CMK (cell line): Measurements from ENCODE around the gene SDK1.

Experiments
- DNase-seq: peaks from one replicate; pipeline ENCODE4 v3.0.0-alpha.2; 2010; ENCODE audit warnings: low read depth

The SDK1 gene

DNA sequence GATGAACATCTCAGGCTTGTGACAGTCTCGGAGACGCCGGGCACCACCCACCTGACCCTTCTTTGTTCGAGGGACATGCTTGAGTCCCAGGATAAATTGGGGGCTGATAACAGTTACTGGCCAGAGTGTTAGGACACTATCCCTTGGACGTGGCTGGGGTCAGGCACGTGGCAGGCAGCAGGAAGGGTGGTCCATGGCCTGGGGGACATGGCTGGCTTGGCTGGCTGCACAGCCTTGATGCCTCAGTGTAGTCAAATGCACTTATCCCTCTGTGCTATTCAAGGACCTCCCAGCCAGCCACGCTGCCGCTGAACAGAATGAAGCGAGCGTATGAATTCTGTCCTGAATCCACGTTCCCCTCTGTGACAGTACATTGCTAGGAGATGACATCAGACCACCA lies 719.0 kb downstream of the SDK1 start:
- no peak for DNase-seq

DNA sequence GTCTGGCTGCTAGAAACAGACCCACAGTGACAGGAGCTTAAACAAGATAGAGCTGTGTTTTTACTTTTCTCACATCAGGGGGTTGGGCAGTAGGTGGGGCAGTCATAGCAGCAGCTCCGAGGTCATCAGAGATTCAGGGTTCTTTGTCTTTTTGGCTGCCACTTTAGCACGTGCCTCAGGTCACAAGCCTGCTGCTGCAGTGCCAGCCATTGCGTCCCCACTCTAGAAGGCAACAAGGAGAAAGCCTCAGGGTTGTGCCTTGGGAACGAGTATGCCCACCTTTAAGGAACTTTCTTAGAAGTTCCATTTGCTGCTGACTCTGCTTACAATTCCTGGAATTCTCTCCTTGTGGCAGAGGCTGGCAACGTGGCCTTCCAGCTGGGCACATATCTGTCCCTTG lies 720.4 kb downstream of the SDK1 start:
- DNase-seq, result no peak

DNA sequence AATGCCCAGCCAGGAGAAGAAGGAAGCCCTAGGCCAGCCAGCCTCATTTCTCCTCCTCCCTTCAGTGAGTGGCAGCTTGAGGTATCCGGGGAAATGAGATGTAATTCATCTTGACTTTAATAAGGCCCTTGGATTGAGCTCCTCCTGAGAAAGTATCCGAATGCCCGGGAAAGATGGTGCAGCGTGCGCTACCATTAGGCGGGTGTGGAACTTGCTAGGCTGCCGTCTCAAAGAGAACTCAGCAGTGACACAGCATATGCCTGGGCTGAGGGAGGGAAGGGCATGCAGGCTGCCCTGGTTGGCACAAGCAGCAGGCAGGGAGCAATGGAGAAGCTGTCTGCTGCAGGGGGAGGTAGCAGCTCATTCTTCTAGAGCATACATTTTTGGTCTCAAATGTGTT lies 721.2 kb downstream of the SDK1 start:
- DNase-seq, result no peak

DNA sequence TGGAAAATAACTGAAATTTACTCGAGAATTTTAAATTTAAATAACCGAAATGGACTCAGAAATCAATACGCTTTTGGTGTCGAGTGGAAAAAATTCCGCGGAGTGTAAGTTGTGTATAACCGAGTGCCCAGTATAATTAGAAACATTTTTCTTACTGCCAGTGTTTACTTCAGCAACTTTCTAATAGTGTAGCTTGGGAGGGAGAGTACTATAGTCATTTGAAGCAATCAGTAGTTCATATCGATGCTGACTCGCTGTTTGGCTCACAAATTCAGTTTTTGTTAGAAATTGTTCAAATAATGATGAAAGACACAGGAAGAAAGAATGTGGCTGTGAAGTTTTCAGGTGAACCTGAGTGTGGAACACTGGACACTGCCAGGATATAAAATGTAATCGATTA lies 722.5 kb downstream of the SDK1 start:
- DNase-seq, result no peak

DNA sequence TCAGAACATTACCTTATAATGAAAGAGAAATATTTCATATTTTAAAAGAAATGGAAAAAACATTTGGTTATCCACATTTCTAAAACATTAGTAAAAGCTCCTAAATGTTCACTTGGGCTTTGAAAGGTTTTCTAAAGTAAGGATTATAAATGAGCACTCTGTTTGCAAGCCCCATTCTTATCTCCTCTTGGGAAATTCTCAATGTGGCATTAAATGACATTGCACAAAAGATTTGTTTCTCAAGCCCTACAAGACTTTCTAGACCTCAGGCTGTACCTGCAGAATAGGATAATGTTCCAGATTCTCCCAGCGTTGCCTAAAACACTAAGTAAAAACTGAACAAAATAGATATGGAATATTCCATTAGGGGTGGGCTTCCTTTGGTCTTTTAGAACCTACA lies 723.1 kb downstream of the SDK1 start:
- no peak for DNase-seq

DNA sequence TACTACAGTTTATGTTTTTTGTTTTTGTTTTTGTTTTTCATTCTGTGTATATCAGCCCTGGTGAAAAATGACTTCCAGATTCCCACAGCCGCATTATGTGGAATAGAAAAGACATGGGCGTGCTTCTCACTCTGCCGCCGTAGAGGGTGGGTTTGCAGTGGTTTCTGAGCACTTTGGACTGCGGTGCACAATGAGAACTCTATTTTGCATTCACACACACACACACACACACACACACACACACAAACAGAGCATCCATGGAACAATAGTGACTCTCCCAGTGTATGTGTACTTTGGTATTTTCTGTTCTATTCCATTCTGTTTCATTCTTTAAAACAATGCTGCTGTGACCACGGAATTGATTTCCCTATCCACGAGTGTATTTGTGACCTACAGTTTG lies 723.8 kb downstream of the SDK1 start:
- no peak for DNase-seq

DNA sequence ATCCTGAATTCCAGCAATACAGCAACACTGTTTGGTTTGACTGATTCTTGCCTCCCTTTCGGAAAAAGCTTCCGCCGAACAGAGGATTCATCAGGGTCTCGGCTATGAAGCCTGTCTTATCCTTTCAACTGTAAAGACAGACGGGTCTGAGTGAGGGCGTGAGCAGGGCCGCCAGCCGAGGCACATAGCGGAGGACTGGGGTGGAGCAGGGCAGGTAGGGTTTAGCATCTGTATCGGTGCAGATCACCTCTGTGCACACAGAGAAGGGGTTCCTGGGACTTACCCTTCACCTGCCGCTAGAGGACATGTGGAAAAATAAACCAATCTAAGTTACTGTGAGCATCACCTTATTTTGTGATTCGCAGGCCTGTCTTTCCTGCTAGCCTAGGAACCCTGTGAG lies 724.2 kb downstream of the SDK1 start:
- DNase-seq, result no peak

DNA sequence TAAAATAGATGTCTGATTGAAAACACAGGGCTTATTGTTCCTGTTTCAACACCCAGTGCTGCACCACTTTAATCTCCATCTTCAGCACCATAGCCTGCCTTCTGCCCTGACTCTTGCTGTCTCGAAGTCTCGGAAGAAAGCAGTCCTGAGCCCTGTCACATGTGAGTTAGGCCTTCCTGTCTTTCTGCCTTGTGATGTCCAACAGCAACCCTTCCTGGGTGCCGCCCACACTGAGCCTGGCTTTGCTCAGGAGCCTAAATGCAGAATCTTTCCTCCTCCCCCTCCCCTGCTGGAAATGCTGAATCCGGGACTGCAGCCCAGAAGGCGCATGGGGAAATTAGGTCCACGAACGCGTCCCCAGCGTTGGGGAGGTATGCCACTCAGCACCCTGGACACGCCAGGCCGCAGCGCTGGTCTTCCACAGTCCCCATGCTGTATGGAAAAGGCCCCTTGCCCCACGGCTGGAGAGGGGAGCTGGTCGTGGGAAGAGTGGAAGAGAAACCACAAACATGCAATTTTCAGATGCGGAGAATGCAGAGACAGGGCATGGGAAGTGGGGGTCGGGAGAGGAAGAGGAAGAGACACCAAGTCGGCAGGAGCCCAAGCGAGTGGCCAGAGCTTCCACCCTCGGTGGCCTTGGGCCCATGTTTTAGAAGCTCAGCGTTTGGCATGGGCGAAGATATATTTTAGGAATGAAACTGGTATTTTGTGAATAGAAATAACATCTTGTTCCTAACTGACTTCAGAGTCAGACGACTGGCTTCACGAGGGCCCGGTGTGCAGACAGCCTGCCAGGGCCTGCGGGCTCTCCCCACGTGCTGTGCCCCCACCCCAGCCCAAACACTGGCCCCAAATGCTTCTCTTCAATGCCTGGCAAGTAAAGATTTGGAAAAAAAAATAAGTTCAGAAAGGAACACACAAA lies 724.9 kb downstream of the SDK1 start:
- no peak for DNase-seq

DNA sequence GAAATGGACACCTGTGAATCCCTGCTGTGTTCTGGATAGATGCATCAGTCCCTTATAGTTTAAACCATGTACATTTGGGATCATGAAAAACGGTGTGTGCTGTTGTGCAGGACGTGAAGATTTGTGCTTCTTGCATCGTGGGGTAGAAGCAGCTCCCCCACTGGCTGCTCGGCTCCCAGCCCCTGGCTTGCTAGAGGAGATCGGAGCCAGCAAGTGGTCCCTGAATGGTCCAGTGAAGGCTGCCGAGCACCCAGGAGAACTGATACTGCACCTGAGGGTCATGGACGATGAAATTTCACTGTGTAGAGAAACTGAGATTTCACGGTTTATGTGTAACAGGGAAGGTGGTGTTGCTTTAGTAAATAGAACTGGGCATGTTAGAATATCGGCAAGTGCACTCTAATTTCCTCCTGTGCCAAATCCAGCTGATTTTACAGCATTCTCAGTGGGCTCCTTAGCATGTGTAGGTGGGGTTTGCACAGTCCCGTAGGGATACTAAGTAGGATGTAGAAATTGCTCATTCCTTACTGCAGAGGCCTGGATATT lies 726.0 kb downstream of the SDK1 start:
- no peak for DNase-seq

DNA sequence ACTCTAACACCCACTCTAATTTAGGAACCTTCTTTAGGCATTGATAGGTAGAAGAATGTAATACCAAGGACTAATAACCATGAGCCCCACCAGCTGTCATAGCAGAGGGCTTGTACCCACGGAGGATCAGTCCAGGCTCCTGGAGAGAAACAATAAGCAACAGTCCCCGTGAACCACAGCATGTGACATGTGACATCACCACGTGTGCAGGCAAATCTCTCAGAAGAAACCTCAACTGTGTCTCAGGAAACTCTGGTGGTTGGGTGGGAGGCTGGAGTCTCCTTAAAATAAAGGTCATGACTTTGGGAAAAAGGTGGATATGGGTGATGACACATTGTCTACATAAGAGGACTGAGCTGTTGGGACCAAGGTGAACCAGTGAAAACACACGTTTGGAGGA lies 727.2 kb downstream of the SDK1 start:
- DNase-seq, result no peak

DNA sequence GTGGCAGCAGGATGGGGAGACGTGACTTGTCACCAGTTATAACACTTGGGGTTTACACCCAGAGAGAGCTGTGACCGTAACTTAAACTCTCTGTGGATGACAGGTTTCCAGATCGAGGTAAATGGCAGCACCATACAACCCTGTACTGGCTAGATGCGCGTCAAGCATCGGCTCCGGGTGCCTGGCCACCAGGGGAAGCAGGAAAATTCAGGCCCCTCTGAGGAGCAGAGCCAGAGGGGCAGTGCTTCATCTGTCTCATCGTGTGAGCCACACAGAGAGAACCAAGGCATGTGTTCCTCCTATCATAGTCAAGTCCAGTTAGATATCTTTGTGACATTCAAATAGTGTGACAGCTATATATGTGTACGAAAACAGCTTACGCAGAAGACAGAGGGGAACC lies 728.9 kb downstream of the SDK1 start:
- no peak for DNase-seq

DNA sequence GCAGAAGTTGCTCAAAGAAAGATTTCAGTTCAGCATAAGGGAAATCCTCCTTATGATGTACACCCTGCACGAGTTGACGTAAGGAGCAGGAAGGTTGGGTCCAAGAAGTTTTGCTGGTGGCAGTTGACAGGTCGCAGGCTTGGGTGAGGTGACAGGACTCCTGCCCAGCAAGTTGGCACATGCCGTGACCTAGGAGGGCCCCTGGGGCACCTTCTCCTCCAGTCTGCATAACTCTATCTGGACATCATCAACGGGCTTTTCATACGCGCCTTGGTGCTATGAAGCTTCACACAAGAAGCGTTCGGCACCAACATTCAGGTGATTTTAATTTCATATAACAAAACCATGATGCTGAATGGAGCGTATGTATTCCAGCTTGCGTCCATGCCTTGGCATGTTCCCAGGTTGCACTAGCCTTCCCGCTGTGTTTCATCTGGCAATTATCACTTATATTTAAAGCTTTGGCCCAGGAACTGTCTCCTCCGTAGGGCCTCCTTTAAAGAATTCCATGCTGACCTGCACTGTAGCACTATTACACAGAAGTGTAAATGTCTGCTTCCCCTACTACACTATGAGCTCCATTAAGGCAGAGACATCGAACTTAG lies 729.4 kb downstream of the SDK1 start:
- DNase-seq, result no peak

DNA sequence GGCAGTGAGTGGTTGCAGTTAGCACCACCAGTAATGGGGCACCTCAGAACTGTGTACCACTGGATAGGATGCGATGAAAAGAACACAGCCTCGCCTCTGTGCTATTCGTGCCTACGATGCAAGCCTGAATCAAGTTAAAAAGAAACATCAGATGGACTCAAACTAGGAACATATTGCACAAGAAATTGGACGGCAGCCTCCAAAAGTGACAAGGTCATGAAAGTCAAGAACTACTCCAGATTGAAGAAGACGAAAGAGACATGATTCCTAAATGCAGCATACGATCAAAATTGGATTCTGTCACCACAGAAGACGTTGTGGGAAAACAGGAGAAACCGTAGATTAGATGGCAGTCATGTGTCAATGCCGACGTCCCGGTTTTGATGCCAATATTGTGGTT lies 732.9 kb downstream of the SDK1 start:
- DNase-seq, result no peak

DNA sequence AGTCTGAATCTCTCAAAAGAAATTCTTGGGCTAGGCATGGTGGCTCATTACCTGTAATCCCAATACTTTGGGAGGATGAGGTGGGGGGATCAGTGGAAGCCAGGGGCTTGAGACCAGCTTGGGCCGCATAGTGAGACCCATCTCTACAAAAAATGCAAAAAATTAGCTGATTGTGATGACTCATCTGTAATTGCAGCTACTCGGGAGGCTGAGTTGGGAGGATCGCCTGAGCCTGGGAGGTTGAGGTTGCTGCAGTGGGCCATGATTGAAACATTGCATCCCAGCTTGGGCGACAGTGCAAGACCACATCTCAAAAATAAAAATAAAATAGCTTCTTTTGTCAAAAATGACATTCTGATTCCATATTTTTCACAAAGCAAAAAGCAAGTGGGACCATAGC lies 736.3 kb downstream of the SDK1 start:
- no peak for DNase-seq

DNA sequence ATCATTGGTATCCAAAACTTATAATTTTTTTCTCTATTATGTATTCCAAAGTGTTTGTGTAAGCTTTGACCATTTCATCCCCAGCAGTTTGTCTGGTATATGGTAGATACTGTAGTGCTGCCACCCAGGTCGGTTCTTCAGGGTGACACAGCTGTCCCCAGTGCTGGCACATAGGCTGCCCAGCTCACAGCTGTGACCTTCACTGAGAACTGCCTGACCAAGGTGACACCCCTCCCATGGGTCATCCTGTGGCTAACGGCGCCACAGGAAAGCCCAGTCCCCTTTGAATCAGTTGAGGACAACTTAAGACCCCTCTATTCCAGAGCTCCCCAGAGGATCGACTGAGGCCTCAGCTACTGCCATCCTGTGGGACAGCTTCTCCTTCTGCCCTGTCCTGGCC lies 736.8 kb downstream of the SDK1 start:
- no peak for DNase-seq

DNA sequence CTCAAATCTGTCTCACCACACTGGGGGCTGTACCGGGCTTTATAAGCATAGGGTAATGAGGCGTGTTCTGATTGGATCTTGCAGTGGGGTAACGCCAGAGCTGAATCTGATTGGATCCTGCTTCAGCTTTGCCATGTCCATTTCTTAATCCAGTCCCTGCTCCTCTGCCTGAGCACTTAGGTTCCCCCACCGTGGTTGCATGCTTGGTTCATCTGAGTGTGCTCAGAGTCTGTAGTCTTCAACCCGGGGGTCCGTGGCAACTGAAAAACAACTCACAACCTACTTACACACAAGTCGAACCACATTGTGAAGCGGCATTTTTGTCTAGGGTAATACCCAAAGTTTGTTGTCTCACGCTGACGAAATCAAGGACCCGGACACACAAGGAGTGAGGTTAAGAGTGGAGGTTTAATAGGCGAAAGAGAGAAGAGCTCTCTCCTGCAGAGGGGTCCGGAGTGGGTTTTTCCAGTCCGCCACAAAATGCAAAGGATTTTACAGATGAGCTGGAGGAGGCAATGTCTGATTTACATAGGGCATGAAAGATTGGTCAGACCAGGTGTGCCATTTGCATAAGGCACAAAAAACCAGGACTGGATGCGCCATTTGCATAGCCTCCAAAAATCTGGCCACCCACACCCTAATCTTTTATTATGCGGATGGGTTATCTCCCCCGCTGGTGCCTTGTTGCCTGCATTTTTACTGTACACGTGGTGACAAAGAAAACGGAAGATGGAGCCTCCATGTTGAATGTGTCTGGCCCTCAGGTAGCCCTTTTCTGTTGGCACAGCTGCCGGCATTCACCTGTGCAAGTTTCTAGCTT lies 739.3 kb downstream of the SDK1 start:
- DNase-seq, result no peak

DNA sequence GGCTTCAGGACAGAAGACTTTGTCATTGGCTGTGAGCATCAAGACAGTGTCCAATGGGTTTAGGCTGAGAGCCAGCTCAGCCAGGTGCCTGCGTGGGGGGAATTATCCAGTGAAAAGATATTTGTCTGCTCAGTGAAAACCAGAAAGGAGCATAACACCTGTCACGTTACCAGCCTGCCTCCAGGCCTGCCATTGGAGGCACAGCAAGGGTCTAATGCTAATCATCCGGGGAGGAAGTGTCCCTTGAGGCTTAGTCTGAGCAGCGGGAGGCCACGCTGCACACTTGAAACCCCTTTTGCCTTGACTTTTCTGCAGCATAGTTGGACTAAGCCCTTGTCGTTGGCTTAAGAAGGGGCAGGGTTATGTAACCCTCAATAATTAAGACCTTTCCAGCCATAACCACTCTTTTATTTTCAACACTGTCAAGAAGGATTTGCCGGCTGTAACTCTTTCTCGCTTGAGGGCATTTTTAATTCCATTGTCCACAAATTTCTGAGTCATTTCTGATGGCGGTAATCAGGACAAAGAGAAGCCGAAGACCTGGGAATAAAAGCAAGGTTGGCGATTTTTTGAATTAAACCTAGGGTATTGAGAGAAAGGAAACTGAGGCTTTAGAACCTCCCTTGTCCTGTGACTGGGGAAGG lies 741.5 kb downstream of the SDK1 start:
- no peak for DNase-seq

DNA sequence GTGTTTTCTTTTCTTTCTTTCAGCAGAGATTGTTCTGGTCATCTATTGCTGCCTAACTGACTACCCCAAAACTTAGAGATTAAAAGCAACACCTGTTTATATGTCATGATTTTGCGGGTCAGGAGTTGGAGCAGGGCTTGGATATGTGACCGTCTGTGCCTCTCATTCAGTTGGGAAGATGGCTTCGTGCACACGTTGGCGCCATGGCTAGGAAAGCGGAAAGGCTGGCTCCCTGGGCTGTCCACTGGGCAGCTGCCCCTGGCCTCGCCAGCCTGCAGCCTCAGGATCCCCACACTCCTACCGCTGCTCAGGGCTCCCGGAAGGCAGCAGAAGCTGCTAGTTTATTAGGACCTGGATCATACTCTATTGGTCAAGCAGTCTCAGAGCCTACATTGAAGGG lies 742.9 kb downstream of the SDK1 start:
- no peak for DNase-seq

DNA sequence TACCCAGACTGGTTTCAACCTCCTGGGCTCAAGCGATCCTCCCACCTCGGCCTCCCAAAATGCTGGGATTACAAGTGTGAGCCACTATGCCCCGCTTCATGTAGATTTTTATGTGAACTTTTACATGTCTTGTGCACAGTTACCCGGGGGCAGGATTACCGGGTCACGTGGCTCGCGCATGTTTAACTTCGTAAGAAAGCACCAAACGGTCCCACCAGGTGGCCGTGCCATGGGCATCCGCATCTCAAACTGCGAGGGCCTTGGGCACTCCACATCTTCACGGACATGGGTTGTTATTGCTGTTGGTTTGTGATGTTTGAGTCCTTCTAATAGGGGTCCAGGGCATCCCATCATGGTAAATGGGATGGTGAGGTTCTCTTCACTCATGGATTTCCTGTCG lies 744.4 kb downstream of the SDK1 start:
- DNase-seq, result no peak

DNA sequence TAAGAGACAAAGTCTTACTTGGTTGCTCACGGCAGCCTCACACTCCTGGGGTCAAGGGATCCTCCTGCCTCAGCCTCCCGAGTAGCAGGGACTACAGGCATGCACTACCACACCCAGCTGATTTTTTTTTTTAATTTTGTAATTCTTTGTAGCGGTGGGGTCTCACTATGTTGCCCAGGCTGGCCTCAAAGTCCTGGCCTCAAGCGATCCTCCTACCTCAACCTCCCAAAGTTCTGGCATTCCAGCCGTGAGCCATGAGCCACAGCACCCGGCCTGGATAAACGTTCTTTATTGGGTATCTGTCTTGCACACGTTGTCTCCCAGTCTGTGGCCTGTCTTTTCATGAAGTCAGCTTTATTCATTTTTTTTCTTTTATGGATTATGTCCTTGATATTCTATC lies 744.9 kb downstream of the SDK1 start:
- DNase-seq, result no peak

DNA sequence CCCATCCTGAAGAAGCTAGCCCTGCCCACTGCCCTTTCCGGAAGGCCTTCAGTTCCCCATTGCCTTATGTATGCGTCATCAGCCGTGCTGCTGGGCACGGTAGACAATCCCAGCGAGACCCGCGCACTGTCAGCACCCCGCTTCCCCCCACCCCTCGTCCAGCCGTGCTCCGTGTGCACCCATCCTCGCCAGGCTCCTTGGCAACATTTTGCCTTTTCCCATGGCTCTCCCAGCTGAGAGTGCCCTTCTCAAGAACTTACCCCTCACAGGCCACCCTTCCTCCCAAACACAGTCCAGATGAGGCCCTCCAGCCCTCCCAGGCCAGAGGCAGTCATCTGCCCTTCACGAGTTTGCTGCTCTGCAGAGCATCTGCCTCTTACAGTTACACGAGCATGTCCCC lies 747.3 kb downstream of the SDK1 start:
- no peak for DNase-seq

DNA sequence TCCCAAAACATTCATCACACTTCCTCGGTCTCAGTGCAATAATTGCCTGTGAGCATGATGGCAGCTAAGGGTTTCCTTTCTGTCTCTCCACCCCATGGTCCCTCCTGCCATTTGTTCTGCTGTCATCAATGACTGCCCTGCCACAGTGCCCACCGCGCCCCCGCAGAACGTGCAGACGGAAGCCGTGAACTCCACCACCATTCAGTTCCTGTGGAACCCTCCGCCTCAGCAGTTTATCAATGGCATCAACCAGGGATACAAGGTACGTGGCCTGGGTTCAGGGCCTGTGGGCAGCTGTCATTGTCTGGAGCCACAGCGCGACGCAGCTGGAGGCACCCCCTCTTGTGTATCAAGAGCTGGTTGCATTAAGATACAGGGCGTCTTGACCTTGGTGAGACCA lies 748.1 kb downstream of the SDK1 start:
- no peak for DNase-seq
